Activated T-cell treated with anti-CD3 and anti-CD28 coated beads, Interleukin-2, amount 50 U/mL, for 72 hours (primary cell): ENCODE data around the gene GSE1. TPM values are rescaled to one million over a fixed set of nuclear protein-coding genes. Genes with fewer than 3 reads are reported as not detected.

Source experiments
- ATAC-seq, 2 donors: fragments of 150-1000 bp; cut with Tn5 transposase; replicated peaks in 1 of 2; 2 replicates each; pipeline ENCODE4 v1.10.0; 2021; ENCODE audit warnings: moderate library complexity in 2 of 2, mild to moderate bottlenecking in 1 of 2
- DNase-seq, 2 donors: peaks; one replicate each; pipeline ENCODE4 v3.0.0; 2021 to 2022; ENCODE audit warnings: mixed read lengths in 1 of 2
- H3K27ac Mint-ChIP-seq: one replicate; pipeline ENCODE4 v1.8.0; 2022; ENCODE audit warnings: mild to moderate bottlenecking, moderate library complexity, mixed read lengths
- H3K27me3 Mint-ChIP-seq: one replicate; pipeline ENCODE4 v1.8.0; 2022; ENCODE audit warnings: low read depth, mixed read lengths
- H3K36me3 Mint-ChIP-seq, 2 donors: one replicate each; pipeline ENCODE4 v1.8.0; 2022; ENCODE audit warnings: mixed read lengths in 2 of 2, mild to moderate bottlenecking in 1 of 2; ENCODE audit not compliant: insufficient read depth in 2 of 2
- H3K4me1 Mint-ChIP-seq: one replicate; pipeline ENCODE4 v1.8.0; 2022; ENCODE audit warnings: low read depth, mixed read lengths
- H3K4me3 Mint-ChIP-seq, 2 donors: one replicate each; pipeline ENCODE4 v1.8.0; 2022; ENCODE audit warnings: mild to moderate bottlenecking in 2 of 2, mixed read lengths in 2 of 2, moderate library complexity in 2 of 2
- H3K9me3 Mint-ChIP-seq, 2 donors: one replicate each; pipeline ENCODE4 v1.8.0; 2022; ENCODE audit warnings: mixed read lengths in 2 of 2
- total RNA-seq, 2 donors: library from RNA; stranded (reverse); gene quantifications; one replicate each; pipeline ENCODE4 v1.2.3, GENCODE V29; 2022

Gene GSE1
- total RNA-seq, 2 donors from 2014 or later, result 26.7 to 30.9 TPM

- Mint-ChIP-seq H3K27ac (no peak overlapping the region), H3K36me3 (peaks cover 1 to 3% of the 10 kb centered on the region in 2 donors), H3K4me3 (no peak overlapping the region), H3K9me3 (no peaks in the 10 kb centered on the region), H3K4me1 (no peaks in the 10 kb centered on the region), H3K27me3 (no peaks in the 10 kb centered on the region)
- DNase-seq, result no peak
- no peak for ATAC-seq
These were observed 38.7 kb downstream of the GSE1 start for GRCh38 chr16:85651629-85652430.

- Mint-ChIP-seq H3K4me3 (no peak overlapping the region), H3K9me3 (no peaks in the 10 kb centered on the region), H3K36me3 (peaks cover 1 to 3% of the 10 kb centered on the region in 2 donors), H3K4me1 (no peaks in the 10 kb centered on the region), H3K27me3 (no peaks in the 10 kb centered on the region), H3K27ac (no peak overlapping the region)
- no peak for DNase-seq
- ATAC-seq, result peak in 1 of 2 donors; percentile 31
These were observed 39.5 kb downstream of the GSE1 start for GRCh38 chr16:85652431-85653221.

DNA sequence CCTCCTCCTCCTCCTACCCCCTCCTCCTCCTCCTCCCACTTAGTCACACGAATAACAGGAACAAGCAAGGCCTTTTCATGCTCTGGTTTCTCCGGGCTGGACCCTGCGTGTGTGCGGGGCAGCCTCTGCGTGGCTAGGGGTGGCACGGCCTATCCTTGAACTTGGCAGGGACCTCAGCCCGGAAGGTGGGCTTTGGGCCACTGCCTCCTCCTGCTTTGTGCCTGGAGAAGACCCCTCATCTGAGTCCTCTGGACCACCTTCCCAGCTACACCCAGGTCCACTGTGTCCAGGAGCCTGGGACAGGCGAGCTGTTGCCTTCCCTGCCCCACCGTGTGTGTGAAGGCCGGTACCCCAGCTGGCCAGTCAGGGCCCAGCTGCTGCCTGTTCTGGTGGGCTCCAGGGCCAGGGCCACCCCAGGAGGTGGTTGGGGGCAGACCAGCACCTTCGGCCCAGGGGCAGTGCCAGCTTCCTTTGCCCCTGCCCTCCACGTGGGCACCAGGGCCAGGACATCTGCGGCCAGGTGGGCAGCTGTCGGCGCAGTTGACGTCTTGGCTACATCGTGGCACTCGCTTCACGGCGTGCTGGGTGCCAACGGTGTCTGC lies 40.3 kb downstream of the GSE1 start:
- H3K36me3 Mint-ChIP-seq, result peaks cover 1 to 3% of the 10 kb centered on the region in 2 donors
- H3K4me1 Mint-ChIP-seq, result no peaks in the 10 kb centered on the region
- no peak overlapping the region for H3K4me3 Mint-ChIP-seq
- H3K27me3 Mint-ChIP-seq, result no peaks in the 10 kb centered on the region
- ATAC-seq (no peak), DNase-seq (no peak)
- no peak overlapping the region for H3K27ac Mint-ChIP-seq
- no peaks in the 10 kb centered on the region for H3K9me3 Mint-ChIP-seq

DNA sequence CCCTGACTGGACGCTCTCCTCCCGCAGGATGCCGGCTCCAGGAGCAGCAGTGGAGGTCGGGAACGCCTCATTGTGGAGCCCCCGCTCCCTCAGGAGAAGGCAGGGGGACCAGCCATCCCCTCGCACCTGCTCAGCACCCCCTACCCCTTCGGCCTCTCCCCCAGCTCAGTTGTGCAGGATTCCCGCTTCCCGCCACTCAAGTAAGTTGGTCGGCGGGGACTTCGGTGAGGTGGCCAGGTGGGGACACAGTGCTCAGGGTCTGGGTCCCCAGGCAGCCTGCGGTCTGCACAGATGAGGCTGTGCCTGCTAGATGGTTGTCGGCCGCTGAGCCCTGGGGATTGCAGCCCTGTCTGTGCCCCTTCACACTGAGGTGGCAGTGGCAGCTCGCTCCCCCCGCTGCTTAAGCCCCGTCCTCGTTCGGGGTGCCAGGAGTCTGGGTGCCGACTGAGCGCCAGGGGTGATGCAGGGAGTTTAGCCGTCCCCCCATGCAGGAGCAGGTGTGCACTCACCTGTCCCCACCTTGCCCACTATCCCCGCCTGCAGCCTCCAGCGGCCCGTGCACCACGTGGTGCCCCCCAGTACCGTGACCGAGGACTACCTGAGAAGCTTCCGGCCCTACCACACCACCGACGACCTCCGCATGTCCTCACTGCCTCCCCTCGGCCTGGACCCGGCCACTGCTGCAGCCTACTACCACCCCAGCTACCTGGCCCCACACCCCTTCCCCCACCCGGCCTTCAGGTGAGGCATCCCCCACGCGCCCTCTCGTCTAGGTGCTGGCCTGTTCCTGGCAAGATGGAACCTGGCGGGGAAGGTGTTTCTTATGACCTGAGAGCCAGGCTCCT lies 41.4 kb downstream of the GSE1 start:
- no peaks in the 10 kb centered on the region for H3K9me3 Mint-ChIP-seq
- peaks cover 1 to 3% of the 10 kb centered on the region in 2 donors for H3K36me3 Mint-ChIP-seq
- ATAC-seq, result no peak

DNA sequence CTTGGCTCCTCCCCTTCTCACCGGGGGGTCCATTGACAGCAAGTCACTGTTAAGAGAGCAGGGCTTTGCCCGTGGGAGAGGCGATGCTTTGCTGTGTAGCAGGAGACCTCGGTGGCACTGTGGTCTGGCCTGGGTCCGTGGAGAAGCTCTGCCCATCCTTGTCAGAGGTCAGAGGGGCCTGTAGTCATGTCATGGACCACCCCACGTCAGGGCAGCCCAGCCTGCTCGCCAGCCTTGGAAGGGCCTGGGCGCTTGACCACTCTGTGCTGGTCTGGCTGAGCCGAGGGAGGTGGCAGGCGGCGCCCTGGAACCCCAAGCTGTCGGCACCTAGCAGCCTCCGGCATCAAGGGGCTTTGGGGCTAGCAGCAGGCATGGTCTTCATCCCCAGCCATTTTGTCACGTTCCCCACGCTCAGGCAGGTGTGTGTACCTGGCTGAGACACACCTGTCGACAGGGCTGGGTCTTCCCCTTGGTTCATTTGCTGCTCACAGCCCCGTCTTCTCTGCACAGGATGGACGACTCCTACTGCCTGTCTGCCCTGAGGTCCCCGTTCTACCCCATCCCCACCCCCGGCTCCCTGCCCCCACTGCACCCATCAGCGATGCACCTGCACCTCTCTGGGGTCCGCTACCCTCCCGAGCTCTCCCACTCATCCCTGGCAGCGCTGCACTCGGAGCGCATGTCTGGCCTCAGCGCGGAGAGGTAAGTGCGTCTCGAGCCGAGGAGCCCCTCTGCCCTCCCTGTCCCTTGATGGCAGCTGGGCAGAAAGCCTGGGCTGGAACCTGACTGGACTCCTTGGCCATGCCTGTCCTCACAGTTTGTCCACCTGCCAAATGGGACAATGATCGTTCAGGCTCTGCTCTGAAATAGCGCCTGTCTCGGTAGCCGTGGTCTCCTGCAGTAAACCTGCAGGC lies 42.4 kb downstream of the GSE1 start:
- no peak overlapping the region for H3K27ac Mint-ChIP-seq
- no peaks in the 10 kb centered on the region for H3K9me3 Mint-ChIP-seq
- no peaks in the 10 kb centered on the region for H3K27me3 Mint-ChIP-seq
- no peaks in the 10 kb centered on the region for H3K4me1 Mint-ChIP-seq
- H3K4me3 Mint-ChIP-seq, result no peak overlapping the region
- peaks cover 1 to 6% of the 10 kb centered on the region in 2 donors for H3K36me3 Mint-ChIP-seq
- DNase-seq (no peak), ATAC-seq (no peak)

More for the DNA sequence above, 41.4 kb downstream of the GSE1 start:
- no peak for DNase-seq
- no peaks in the 10 kb centered on the region for H3K27me3 Mint-ChIP-seq
- H3K4me3 Mint-ChIP-seq, result no peak overlapping the region
- H3K27ac Mint-ChIP-seq, result no peak overlapping the region
- no peaks in the 10 kb centered on the region for H3K4me1 Mint-ChIP-seq

DNA sequence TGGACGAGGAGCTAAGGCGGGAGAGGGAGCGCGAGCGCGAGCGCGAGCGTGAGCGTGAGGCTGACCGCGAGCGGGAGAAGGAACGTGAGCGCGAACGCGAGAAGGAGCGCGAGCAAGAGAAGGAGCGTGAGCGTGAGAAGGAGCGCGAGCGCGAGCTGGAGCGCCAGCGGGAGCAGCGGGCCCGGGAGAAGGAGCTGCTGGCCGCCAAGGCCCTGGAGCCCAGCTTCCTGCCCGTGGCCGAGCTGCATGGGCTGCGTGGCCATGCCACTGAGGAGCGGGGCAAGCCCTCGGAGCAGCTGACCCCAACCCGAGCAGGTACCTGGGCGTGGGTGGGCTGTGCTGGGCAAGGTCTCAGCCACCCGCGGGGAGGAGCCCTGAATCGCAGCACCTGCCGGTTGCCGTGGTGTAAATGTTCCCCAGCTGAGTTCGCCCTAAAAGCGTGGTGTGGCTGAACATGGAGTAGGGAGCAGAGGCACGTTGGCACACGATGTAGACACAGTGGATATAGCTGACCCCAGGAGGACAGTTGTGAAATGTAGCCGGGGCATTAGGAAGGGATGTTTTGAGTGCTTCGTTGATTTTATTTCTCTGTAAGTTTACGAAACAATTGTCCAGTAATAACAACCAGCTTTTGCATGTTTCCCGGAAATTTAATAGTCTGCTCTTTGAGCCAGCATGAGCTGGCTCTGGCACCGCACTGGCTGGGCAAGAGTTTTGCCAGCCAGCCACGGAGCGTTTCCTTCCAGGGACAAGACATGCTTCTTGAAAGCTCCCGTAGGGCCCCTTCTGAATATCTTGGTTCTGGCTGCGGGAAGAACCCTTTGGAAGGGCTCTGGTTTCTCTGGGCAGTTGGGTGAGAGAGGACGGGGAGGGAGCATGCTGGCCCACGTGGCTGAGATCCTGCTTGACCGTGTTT lies 43.5 kb downstream of the GSE1 start:
- H3K27ac Mint-ChIP-seq, result no peak overlapping the region
- H3K9me3 Mint-ChIP-seq, result no peaks in the 10 kb centered on the region
- H3K36me3 Mint-ChIP-seq, result peaks cover 1 to 6% of the 10 kb centered on the region in 2 donors
- ATAC-seq (no peak), DNase-seq (no peak)
- no peaks in the 10 kb centered on the region for H3K4me1 Mint-ChIP-seq
- H3K27me3 Mint-ChIP-seq, result no peaks in the 10 kb centered on the region
- no peak overlapping the region for H3K4me3 Mint-ChIP-seq

DNA sequence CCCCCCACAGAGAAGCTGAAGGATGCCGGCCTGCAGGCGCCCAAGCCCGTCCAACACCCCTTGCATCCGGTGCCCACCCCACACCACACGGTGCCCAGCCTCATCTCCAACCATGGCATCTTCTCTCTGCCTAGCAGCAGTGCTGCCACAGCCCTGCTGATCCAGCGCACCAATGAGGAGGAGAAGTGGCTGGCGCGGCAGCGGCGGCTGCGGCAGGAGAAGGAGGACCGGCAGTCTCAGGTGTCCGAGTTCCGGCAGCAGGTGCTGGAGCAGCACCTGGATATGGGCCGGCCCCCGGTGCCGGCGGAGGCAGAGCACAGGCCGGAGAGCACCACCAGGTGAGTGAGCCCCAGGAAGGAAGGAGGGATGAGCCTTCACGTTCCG lies 44.1 kb downstream of the GSE1 start:
- Mint-ChIP-seq H3K4me1 (no peaks in the 10 kb centered on the region), H3K4me3 (no peak overlapping the region), H3K27ac (no peak overlapping the region), H3K36me3 (peaks cover 1 to 6% of the 10 kb centered on the region in 2 donors), H3K27me3 (no peaks in the 10 kb centered on the region), H3K9me3 (no peaks in the 10 kb centered on the region)
- DNase-seq (no peak), ATAC-seq (no peak)

GRCh38 chr16:85657996-85658395 lies 44.9 kb downstream of the GSE1 start:
- Mint-ChIP-seq H3K27me3 (no peaks in the 10 kb centered on the region), H3K4me3 (no peak overlapping the region), H3K9me3 (no peaks in the 10 kb centered on the region), H3K27ac (no peak overlapping the region), H3K4me1 (no peaks in the 10 kb centered on the region), H3K36me3 (peaks cover 1 to 6% of the 10 kb centered on the region in 2 donors)
- DNase-seq (no peak), ATAC-seq (no peak)

GRCh38 chr16:85658504-85659326 lies 45.6 kb downstream of the GSE1 start:
- no peaks in the 10 kb centered on the region for H3K27me3 Mint-ChIP-seq
- H3K27ac Mint-ChIP-seq, result no peak overlapping the region
- H3K36me3 Mint-ChIP-seq, result peaks cover 1 to 6% of the 10 kb centered on the region in 2 donors
- ATAC-seq (no peak), DNase-seq (no peak)
- H3K9me3 Mint-ChIP-seq, result no peaks in the 10 kb centered on the region
- H3K4me1 Mint-ChIP-seq, result no peaks in the 10 kb centered on the region
- H3K4me3 Mint-ChIP-seq, result no peak overlapping the region

- DNase-seq (no peak), ATAC-seq (no peak)
- Mint-ChIP-seq H3K27ac (no peak overlapping the region), H3K4me3 (no peak overlapping the region), H3K36me3 (peaks cover 1 to 6% of the 10 kb centered on the region in 2 donors), H3K9me3 (no peaks in the 10 kb centered on the region), H3K4me1 (no peaks in the 10 kb centered on the region), H3K27me3 (no peaks in the 10 kb centered on the region)
These were observed 46.2 kb downstream of the GSE1 start for GRCh38 chr16:85659336-85659735.
